ENCODE data around the gene CETP.
"Not testable (repeated sequence)": the region's sequence is repeated elsewhere in the genome, so short reads cannot be mapped to it uniquely, and the experiment has no call there.

CETP gene

DNA sequence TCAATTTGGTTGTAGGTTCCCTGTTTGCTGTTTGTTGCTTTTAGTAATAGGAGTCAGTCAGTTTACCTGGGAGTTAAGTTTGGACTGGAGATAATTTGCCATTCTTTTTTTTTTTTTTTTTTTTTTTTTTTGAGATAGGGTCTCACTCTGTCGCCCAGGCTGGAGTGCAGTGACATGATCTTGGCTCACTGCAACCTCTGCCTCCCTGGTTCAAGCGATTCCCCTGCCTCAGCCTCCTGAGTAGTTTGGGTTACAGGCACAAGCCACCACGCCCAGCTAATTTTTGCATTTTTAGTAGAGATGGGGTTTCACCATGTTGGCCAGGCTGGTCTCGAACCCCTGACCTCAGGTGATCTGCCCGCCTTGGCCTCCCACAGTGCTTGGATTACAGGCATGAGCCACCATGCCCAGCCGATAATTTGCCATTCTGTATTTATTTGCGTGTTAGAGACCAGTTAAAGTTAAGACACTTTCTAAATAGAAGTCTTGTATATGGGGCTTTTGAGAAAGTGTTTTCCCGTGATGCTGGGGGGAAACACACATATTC is 27.1 kb upstream of the CETP start:
- DNase-seq (ENCODE audit: low read depth, low spot score), result not testable (repeated sequence)

DNA sequence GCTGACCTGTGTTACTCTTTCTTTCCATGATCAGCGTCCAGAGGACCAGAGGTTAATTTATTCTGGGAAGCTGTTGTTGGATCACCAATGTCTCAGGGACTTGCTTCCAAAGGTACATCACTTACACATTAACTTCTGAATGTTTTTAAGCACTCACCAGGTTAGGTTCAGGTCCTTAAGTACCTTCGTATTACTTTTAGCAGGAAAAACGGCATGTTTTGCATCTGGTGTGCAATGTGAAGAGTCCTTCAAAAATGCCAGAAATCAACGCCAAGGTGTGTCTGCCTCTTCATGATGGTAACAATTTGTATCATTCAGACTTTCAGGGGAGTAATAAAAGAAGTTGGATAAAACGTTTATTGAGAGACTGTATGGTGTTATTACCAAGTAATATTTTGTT is 26.5 kb upstream of the CETP start:
- no peak for DNase-seq (ENCODE audit: low read depth, low spot score)

DNA sequence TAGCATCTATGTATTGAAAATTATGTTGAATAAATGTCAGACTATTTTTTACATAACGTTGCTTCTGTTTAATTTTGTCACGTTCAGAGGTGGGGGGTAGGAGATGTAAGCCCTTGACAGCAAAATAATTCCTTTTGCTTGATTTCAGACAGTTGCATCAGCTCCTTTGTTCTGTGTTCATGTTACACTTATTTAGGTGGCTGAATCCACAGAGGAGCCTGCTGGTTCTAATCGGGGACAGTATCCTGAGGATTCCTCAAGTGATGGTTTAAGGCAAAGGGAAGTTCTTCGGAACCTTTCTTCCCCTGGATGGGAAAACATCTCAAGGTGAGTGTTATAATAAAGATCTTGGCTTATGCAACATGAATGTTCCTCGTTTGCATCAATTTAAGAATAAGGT is 25.3 kb upstream of the CETP start:
- DNase-seq (ENCODE audit: low read depth, low spot score), result no peak

DNA sequence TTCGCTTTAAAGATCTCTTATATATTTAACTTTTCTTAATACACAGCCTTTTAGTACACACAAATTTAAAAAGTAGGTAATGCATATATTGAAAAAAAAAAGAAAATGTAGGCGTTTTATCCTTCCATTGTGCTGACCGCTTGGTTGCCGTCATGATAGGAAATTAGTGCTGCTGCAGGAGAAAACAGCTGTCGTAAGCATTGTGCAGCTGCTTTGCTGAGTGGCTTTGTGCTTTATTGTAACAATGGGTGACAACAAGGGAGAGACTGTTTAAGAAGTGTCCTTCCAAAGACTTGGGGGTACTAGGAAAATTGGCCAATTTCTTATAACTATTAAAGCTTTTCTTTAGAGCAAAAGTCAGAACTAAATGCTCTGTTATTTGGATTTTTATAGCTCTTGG is 24.8 kb upstream of the CETP start:
- DNase-seq (ENCODE audit: low read depth, low spot score), result no peak

DNA sequence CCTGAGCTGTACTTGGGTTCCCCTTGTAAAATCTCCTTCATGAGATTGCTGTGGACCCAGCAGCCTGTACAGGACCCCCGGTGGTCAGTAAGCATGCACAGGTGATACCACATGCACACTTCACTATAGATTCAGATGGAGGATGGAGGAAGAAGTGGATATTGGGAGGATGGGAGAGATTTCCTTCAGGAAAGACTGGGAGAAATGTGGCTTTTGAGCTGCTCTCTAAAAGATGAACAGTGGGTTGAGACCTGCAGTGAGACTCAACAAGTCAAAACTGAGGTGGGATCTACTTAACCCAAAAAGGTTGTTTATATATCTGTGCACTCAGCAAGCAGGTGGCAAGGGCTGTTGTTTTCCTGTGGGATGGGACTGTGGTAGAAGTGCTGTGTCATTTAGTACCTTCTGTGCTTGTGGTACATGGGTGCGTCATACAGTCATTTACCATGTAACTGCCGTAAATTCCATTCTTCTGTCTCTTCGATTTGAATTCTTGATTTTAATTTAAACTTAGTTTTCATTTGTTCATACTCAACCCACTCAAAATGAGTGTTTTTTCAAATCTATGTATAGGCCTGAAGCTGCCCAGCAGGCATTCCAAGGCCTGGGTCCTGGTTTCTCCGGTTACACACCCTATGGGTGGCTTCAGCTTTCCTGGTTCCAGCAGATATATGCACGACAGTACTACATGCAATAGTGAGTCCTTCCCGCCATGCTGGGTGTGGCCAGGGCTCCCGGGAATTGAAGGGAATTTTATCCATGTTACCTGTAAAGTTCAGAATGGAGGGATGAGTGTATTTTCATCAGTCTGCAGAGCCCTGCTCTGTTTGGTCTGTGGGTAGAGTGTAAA is 22.9 kb upstream of the CETP start:
- DNase-seq (ENCODE audit: low read depth, low spot score), result no peak

DNA sequence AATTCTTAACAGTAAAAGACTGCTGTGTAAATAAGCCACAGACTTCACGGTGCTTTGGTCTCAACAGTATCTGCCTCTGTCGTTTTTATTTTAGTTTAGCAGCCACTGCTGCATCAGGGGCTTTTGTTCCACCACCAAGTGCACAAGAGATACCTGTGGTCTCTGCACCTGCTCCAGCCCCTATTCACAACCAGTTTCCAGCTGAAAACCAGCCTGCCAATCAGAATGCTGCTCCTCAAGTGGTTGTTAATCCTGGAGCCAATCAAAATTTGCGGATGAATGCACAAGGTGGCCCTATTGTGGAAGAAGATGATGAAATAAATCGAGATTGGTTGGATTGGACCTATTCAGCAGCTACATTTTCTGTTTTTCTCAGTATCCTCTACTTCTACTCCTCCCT is 21.9 kb upstream of the CETP start:
- no peak for DNase-seq (ENCODE audit: low read depth, low spot score)

DNA sequence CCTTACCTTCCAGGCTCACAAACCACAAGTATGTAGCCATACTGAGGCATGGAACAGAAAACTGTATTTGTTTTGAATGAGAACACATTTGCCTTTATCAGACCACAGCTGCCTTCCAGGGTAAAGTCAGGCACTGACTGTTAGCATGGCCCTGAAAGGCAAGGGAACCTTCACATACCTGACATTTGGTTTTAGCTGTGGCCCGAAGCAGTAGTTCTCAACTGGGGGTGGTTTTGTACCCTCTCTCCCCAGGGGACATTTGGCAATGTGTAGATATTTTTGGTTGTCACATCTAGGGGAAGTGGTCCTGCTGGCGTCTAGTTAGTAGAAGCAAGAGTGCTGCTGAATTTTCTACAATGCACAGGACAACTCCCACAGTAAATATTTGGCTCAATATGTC is 20.7 kb upstream of the CETP start:
- no peak for DNase-seq (ENCODE audit: low read depth, low spot score)

DNA sequence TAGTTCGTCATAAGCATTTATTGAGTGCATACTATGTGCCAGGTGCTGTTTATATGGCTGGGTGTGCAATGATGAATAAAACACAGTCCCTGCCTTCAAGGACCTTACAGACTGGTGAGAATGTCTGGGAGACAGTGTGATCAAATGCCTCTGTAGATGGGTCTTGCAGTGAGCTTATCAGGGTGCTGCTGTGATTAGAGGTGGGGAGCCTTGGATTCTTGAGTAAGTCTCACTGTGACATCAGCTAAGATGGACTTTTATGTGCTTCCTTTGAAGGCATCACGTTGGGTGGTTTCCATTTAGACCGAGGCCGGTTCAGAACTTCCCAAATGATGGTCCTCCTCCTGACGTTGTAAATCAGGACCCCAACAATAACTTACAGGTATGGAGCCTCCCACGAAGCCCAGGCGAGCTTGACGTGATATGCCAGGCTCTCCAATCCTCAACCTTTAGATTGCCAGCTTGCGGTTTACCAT is 19.9 kb upstream of the CETP start:
- no peak for DNase-seq (ENCODE audit: low read depth, low spot score)

DNA sequence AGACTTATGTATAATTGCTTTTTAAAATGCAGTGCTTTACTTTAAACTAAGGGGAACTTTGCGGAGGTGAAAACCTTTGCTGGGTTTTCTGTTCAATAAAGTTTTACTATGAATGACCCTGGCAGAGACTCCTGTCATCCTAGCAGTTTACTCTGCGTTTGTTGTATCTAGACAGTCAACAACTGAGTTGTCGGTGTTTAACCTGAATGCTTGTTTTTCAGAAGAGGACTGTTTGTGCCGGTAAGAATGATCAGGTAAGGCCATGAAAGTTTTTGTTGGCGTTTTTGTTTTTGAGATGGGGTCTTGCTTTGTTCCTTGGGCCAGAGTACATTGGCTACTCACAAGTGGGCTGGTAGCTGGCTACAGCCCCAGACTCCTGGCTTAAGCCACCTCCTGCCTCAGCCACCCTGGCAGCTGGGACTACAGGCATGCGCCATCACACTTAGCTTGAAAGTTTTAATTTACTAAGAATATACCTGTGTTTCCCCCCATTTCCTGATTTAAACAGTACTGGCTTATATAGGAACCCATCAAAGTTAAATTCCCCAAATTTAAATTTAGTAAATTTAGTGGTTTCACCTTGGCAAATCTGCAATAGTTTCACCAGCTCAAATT is 17.9 kb upstream of the CETP start:
- no peak for DNase-seq (ENCODE audit: low read depth, low spot score)

DNA sequence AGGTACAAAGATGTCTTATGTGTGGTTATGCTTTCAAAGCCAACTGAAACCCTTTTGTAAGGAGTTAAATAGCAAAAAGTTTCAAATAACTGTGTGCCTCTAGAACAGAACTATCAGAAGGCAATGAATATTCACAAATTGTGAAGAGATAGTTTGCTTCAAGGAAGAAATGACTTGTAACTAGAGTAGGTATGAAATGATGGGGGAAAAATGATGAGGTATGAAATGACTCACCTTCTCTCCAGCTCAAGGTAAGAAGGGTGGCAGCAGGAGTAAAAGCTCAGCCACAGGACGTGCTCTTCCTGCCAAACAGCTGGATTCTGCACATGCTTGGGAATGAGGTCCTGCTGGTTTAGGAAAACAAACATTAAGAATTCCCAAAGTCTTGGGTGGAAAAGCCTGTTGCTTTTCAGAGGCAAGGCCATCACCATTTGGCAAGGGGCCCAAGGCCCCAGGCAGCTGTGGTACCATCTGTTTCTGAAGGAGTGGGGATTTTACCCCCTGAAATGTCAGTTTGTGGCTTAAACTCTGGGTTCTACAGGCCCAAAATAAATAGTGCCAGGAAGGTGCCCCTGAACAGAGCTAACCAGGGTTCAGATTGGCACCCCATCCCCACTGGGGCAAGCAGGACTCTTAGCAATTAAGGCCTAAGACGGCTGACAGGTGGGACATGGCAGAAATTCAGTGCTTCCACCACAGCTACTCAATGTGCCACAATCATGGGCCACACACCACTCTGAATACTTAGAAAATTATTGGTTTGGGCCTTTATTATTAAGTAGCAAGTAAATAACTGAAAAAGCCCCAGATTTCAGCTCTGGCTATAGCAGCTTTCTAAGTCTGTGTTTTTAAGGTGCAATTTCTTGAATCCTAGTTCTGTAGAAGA is 16.6 kb upstream of the CETP start:
- no peak for DNase-seq (ENCODE audit: low read depth, low spot score)

DNA sequence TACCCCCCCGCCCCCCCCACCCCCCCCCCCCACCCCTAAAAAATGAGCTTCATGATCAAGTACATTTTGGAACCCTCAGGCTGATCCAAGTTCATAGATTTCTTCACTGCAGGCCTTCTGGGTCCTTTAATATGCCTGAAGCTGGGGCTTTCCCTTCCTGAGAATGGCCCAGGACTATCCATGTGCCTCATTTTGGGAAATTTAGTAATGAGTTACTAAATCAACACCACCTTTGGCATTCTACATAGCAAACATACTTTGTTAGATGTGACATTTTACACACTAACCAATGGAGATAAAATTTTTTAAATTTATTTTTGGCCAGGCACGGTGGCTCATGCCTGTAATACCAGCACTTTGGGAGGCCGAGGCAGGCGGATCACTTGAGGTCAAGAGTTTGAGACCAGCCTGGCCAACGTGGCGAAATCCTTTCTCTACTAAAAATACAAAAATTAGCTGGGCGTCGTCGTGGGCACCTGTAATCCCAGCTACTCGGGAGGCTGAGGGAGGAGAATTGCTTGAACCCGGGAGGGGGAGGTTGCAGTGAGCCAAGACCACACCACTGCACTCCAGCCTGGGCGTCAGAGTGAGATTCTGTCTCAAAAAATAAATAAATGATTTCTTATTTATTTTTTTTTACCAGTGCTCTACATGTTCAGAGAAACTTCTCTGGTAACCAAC is 15.8 kb upstream of the CETP start:
- DNase-seq (ENCODE audit: low read depth, low spot score), result no peak

DNA sequence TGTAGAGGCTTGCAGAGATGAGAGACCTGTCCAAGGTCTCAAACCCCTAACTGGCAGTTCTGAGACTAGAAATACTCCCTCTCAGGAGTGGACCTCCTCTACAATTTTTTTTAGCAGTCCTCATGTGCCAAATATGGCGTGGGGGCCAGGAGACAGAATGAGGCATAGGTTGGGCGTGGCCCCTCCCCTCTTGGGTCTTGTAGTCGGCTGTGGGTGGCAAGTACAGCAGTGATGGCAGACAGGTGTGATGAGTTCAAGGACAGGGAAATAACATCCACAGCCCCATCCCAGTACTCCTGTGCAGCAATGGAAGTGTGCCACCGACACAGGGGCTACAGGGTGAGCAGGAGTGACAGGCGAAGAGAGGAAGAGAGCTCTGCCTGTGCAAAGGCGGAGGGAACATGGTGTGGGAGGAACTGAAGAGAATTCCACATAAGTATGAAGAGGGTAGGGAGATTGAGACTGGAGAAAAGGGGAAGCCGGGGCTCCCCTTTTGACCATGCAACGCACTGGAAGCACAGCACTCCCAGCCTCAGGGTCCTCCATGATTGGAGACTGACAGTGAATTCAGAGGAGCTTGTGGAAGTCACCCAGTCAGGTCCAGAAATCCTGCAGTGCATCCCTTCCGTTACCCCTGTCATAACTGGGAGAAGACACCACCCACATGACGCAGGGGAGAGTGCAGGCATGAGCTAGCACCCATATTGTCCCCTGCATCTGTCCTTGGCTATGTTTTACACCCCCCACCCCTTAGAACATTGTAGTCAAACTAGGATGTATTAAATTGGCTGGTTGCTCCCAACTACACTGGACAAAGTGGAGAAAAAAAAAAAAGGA is 14.8 kb upstream of the CETP start:
- no peak for DNase-seq (ENCODE audit: low read depth, low spot score)

DNA sequence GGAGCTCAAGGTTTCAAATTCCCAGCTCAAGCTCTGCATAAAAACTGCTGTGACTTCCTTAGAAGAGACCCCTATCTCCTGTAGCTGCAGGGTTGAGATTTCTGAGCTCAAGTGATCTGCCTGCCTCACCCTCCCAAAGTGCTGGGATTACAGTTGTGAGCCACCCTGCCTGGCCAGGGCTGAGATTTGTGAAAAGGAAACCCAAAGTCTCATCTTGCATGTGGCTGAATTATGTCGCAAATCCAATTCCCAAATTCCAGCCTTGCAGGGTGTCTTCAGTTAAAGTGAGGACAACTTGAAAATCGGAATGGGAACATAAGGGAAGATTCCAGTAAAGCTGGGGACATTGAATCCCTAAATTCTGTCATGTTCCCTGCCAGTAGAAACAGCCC is 14.2 kb upstream of the CETP start:
- no peak for DNase-seq (ENCODE audit: low read depth, low spot score)

DNA sequence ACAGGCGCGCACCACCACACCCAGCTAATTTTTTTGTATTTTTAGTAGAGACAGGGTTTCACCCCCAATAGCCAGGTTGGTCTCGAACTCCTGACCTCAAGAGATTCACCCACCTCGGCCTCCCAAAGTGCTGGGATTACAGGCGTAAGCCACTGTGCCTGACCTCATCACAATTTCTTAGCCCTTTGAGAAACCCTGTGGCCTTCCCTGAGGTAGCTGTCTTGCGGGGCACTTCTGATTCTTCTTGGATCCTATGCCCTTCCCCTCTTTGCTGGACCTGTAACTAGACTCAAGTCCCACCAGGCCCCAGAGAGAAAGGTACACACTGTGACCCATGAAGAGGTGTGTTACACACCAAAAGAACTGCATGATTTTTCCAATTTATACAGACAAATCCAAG is 13.5 kb upstream of the CETP start:
- DNase-seq (ENCODE audit: low read depth, low spot score), result no peak

DNA sequence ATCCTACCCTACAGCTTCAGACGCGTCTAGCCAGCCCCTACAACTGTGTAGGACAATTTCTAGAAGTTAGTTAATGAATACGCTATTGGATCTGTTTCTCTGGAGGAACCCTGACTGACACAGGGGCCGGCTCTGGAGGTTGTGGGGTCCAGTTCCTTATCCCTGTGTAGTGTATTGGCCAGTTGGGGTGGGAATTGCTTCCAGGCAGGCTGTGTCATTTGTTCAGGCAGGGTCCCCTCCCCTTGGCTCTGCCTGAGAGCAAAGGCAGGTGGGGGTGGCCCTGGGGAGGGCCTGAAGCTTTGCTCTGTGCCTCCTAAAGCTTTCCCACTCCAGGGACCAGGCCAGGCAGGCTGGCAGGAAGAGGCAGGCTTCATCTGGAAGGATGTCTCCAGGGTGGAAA is 11.7 kb upstream of the CETP start:
- no peak for DNase-seq (ENCODE audit: low read depth, low spot score)

DNA sequence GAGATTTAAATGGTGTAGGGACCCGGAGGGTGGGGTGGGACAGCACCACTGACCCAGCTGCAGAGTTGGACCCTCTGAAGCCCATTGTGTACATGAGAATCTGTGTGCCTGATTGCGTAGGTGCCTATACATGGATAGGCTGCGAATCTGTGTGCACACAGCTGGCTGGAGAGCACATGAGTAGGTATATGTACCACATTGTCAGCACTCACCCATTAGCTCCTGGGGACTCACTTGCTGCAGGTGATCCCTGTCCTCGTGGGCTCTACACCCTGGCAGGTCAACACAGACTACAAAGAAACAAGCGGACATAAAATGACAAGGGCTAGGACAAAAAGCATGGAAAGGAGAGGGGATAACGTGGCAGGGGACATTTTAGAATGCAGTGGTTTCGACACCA is 11.3 kb upstream of the CETP start:
- no peak for DNase-seq (ENCODE audit: low read depth, low spot score)

DNA sequence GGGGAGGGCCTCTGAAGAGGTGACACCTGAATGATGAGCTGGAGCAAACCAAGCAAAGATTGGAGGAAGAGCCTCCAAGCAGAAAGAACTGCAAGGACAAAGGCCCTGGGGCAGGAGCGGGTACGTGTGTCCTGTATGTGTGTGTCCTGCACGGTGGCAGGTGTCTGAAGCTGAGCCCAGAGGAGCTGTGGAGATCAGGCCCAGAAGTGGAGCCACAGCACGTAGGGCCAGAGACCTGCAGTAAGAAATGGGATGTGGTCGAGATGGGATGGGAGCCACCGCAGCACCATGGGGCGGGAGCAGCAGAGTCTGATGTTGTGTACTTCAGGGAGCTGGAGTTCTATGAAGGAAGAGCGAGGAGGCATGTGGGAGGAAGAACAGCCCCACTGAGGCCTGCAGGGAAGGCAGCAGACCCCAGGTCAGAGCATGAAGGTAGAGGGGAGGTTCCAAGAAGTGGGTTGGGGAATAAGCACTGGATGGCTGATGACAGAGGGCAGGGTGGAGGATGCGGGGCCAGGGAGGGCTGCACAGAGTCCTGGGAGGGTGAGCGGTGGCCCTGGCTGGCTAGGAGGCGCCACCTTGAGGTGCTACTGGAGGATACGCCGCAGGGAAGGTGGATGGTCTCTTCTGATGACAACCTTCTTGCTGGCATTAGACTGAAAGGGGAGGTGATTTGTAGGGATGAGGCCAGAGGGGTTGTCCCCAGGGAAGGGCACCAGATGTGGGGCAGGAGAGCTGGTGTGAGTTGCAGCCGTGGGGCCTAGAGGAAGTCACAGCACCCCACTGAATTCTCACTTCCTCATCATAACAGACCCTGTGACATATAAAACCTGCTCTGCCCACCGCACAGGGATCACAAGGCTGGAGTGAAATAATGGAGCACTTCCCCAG is 10.6 kb upstream of the CETP start:
- DNase-seq (ENCODE audit: low read depth, low spot score), result peak; percentile 77

DNA sequence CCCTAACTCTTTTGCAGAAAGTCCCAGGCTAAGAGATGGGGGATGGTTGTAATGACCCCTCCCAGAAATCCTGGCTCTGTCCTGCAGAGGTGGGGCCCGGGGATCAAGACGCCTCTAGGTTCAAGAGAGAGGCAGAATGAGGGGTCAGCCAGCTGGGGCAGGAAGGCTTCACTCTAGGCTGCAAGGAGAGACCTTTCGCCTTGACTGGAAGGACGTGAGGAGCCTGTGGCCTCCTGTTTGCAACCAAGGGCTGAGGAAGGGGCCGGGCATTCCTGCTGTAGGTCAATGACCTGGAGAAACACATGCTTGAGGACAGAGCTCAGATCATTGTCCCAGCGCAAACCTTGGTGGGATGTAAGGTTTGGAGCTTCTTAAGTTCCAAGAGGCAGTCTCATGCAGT is 8.7 kb upstream of the CETP start:
- DNase-seq (ENCODE audit: low read depth, low spot score), result no peak

DNA sequence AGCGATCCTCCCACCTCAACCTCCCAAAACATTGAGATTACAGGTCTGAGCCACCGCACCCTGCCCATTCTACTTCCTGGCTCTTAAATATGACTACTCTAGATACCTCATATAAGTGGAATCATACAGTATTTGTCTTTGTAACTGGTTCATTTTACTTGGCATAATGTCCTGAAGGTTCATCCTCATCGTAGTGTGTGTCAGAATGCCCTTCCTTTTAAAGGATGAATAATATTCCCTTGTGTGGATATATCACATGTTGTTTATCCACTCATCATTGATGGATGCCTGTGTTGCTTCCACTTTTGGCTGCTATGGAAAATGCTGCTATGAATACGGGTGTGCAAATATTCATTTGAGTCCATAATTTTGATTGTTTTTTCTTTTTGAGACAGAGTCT is 5.7 kb upstream of the CETP start:
- DNase-seq (ENCODE audit: low read depth, low spot score), result no peak

DNA sequence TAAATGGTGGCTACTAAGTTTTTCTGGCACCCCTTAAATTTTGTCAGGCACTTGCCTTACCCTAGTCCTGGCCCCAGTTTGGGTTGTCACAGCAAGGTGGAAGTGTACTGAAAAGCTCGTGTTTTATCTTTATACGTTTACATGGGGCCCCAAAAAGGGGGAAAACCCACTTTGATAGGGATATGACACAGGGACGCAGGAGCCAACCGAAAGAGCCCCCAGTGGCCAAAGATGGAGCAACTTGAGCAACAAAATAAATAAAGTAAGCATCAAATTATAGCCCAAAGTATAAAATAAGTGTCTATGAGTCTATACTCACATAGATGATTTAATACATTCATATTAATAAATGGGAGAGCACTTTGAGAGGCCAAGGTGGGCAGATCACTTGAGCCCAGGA is 5.0 kb upstream of the CETP start:
- DNase-seq (ENCODE audit: low read depth, low spot score), result no peak
